Measurements from ENCODE around the gene DIP2A.
"Not testable (repeated sequence)": the region's sequence is repeated elsewhere in the genome, so short reads cannot be mapped to it uniquely, and the experiment has no call there.

The DIP2A gene

GRCh38 chr21:46459024-46459355 is 299 bp downstream of the DIP2A start:
- Histone ChIP-seq H3K27ac (ENCODE audit: insufficient read depth, low read length, poor library complexity, severe bottlenecking) (peak overlapping the region; percentile 73), H3K4me1 (ENCODE audit: control insufficient read depth, insufficient read depth, low read length, poor library complexity, severe bottlenecking) (peaks cover 17% of the 10 kb centered on the region), H3K36me3 (ENCODE audit: control insufficient read depth, insufficient read depth, low read length) (peaks cover 4% of the 10 kb centered on the region), H3K4me3 (ENCODE audit: insufficient read depth, low read depth, low read length, poor library complexity, severe bottlenecking) (peak overlapping the region; percentile 89), H3K27me3 (replicated peaks; ENCODE audit: control insufficient read depth, insufficient read depth, low read length, poor library complexity, severe bottlenecking) (no peaks in the 10 kb centered on the region), H3K9me3 (ENCODE audit: control insufficient read depth, low read length) (no peaks in the 10 kb centered on the region)
- DNase-seq, result no peak

- Histone ChIP-seq H3K27me3 (replicated peaks; ENCODE audit: control insufficient read depth, insufficient read depth, low read length, poor library complexity, severe bottlenecking) (no peaks in the 10 kb centered on the region), H3K27ac (ENCODE audit: insufficient read depth, low read length, poor library complexity, severe bottlenecking) (peak overlapping the region; percentile 73), H3K36me3 (ENCODE audit: control insufficient read depth, insufficient read depth, low read length) (peaks cover 4% of the 10 kb centered on the region), H3K9me3 (ENCODE audit: control insufficient read depth, low read length) (no peaks in the 10 kb centered on the region), H3K4me3 (ENCODE audit: insufficient read depth, low read depth, low read length, poor library complexity, severe bottlenecking) (peak overlapping the region; percentile 89), H3K4me1 (ENCODE audit: control insufficient read depth, insufficient read depth, low read length, poor library complexity, severe bottlenecking) (peaks cover 17% of the 10 kb centered on the region)
- DNase-seq, result no peak
Measured at GRCh38 chr21:46459356-46460112, 843 bp downstream of the DIP2A start.

GRCh38 chr21:46461909-46462308 is 3.2 kb downstream of the DIP2A start:
- Histone ChIP-seq H3K4me1 (ENCODE audit: control insufficient read depth, insufficient read depth, low read length, poor library complexity, severe bottlenecking) (peaks cover 17% of the 10 kb centered on the region), H3K36me3 (ENCODE audit: control insufficient read depth, insufficient read depth, low read length) (peaks cover 10% of the 10 kb centered on the region), H3K4me3 (ENCODE audit: insufficient read depth, low read depth, low read length, poor library complexity, severe bottlenecking) (no peak overlapping the region), H3K9me3 (ENCODE audit: control insufficient read depth, low read length) (no peaks in the 10 kb centered on the region), H3K27me3 (replicated peaks; ENCODE audit: control insufficient read depth, insufficient read depth, low read length, poor library complexity, severe bottlenecking) (no peaks in the 10 kb centered on the region), H3K27ac (ENCODE audit: insufficient read depth, low read length, poor library complexity, severe bottlenecking) (peak overlapping the region; percentile 27)
- DNase-seq, result no peak

- not testable (repeated sequence) for H3K4me1 ChIP-seq (ENCODE audit: control insufficient read depth, insufficient read depth, low read length, poor library complexity, severe bottlenecking); H3K9me3 ChIP-seq (ENCODE audit: control insufficient read depth, low read length); H3K27ac ChIP-seq (ENCODE audit: insufficient read depth, low read length, poor library complexity, severe bottlenecking); H3K27me3 ChIP-seq (replicated peaks; ENCODE audit: control insufficient read depth, insufficient read depth, low read length, poor library complexity, severe bottlenecking); H3K4me3 ChIP-seq (ENCODE audit: insufficient read depth, low read depth, low read length, poor library complexity, severe bottlenecking); DNase-seq
- H3K36me3 ChIP-seq (ENCODE audit: control insufficient read depth, insufficient read depth, low read length), result peaks cover 10% of the 10 kb centered on the region
Measured at GRCh38 chr21:46465153-46465552, 6.5 kb downstream of the DIP2A start.

GRCh38 chr21:46465651-46466050 is 7.0 kb downstream of the DIP2A start:
- H3K27me3 ChIP-seq (replicated peaks; ENCODE audit: control insufficient read depth, insufficient read depth, low read length, poor library complexity, severe bottlenecking), result no peaks in the 10 kb centered on the region
- DNase-seq, result no peak
- peaks cover 10% of the 10 kb centered on the region for H3K36me3 ChIP-seq (ENCODE audit: control insufficient read depth, insufficient read depth, low read length)
- H3K27ac ChIP-seq (ENCODE audit: insufficient read depth, low read length, poor library complexity, severe bottlenecking), result no peak overlapping the region
- no peaks in the 10 kb centered on the region for H3K4me1 ChIP-seq (ENCODE audit: control insufficient read depth, insufficient read depth, low read length, poor library complexity, severe bottlenecking)
- no peaks in the 10 kb centered on the region for H3K9me3 ChIP-seq (ENCODE audit: control insufficient read depth, low read length)
- H3K4me3 ChIP-seq (ENCODE audit: insufficient read depth, low read depth, low read length, poor library complexity, severe bottlenecking), result no peak overlapping the region

GRCh38 chr21:46468108-46468774 is 9.6 kb downstream of the DIP2A start:
- no peaks in the 10 kb centered on the region for H3K4me1 ChIP-seq (ENCODE audit: control insufficient read depth, insufficient read depth, low read length, poor library complexity, severe bottlenecking)

GRCh38 chr21:46469275-46469674 is 10.6 kb downstream of the DIP2A start:
- H3K9me3 ChIP-seq (ENCODE audit: control insufficient read depth, low read length), result no peaks in the 10 kb centered on the region
- no peak overlapping the region for H3K27ac ChIP-seq (ENCODE audit: insufficient read depth, low read length, poor library complexity, severe bottlenecking)
- no peaks in the 10 kb centered on the region for H3K27me3 ChIP-seq (replicated peaks; ENCODE audit: control insufficient read depth, insufficient read depth, low read length, poor library complexity, severe bottlenecking)
- H3K4me3 ChIP-seq (ENCODE audit: insufficient read depth, low read depth, low read length, poor library complexity, severe bottlenecking), result no peak overlapping the region
- peaks cover 6% of the 10 kb centered on the region for H3K36me3 ChIP-seq (ENCODE audit: control insufficient read depth, insufficient read depth, low read length)
- no peaks in the 10 kb centered on the region for H3K4me1 ChIP-seq (ENCODE audit: control insufficient read depth, insufficient read depth, low read length, poor library complexity, severe bottlenecking)
- no peak for DNase-seq

More at GRCh38 chr21:46468108-46468774, 9.6 kb downstream of the DIP2A start:
- no peak overlapping the region for H3K27ac ChIP-seq (ENCODE audit: insufficient read depth, low read length, poor library complexity, severe bottlenecking)
- DNase-seq, result no peak
- no peaks in the 10 kb centered on the region for H3K9me3 ChIP-seq (ENCODE audit: control insufficient read depth, low read length)
- H3K27me3 ChIP-seq (replicated peaks; ENCODE audit: control insufficient read depth, insufficient read depth, low read length, poor library complexity, severe bottlenecking), result no peaks in the 10 kb centered on the region
- no peak overlapping the region for H3K4me3 ChIP-seq (ENCODE audit: insufficient read depth, low read depth, low read length, poor library complexity, severe bottlenecking)
- peaks cover 8% of the 10 kb centered on the region for H3K36me3 ChIP-seq (ENCODE audit: control insufficient read depth, insufficient read depth, low read length)

GRCh38 chr21:46471514-46471913 is 12.8 kb downstream of the DIP2A start:
- Histone ChIP-seq H3K4me3 (ENCODE audit: insufficient read depth, low read depth, low read length, poor library complexity, severe bottlenecking) (no peak overlapping the region), H3K27me3 (replicated peaks; ENCODE audit: control insufficient read depth, insufficient read depth, low read length, poor library complexity, severe bottlenecking) (no peaks in the 10 kb centered on the region), H3K36me3 (ENCODE audit: control insufficient read depth, insufficient read depth, low read length) (no peaks in the 10 kb centered on the region), H3K4me1 (ENCODE audit: control insufficient read depth, insufficient read depth, low read length, poor library complexity, severe bottlenecking) (no peaks in the 10 kb centered on the region), H3K27ac (ENCODE audit: insufficient read depth, low read length, poor library complexity, severe bottlenecking) (no peak overlapping the region), H3K9me3 (ENCODE audit: control insufficient read depth, low read length) (no peaks in the 10 kb centered on the region)
- no peak for DNase-seq

- no peak overlapping the region for H3K4me3 ChIP-seq (ENCODE audit: insufficient read depth, low read depth, low read length, poor library complexity, severe bottlenecking)
- no peaks in the 10 kb centered on the region for H3K36me3 ChIP-seq (ENCODE audit: control insufficient read depth, insufficient read depth, low read length)
- no peak overlapping the region for H3K27ac ChIP-seq (ENCODE audit: insufficient read depth, low read length, poor library complexity, severe bottlenecking)
- H3K9me3 ChIP-seq (ENCODE audit: control insufficient read depth, low read length), result no peaks in the 10 kb centered on the region
- no peaks in the 10 kb centered on the region for H3K27me3 ChIP-seq (replicated peaks; ENCODE audit: control insufficient read depth, insufficient read depth, low read length, poor library complexity, severe bottlenecking)
- no peaks in the 10 kb centered on the region for H3K4me1 ChIP-seq (ENCODE audit: control insufficient read depth, insufficient read depth, low read length, poor library complexity, severe bottlenecking)
- no peak for DNase-seq
Measured at GRCh38 chr21:46472246-46472645, 13.6 kb downstream of the DIP2A start.

GRCh38 chr21:46474382-46474781 is 15.7 kb downstream of the DIP2A start:
- no peaks in the 10 kb centered on the region for H3K36me3 ChIP-seq (ENCODE audit: control insufficient read depth, insufficient read depth, low read length)
- no peak overlapping the region for H3K27ac ChIP-seq (ENCODE audit: insufficient read depth, low read length, poor library complexity, severe bottlenecking)
- H3K4me1 ChIP-seq (ENCODE audit: control insufficient read depth, insufficient read depth, low read length, poor library complexity, severe bottlenecking), result no peaks in the 10 kb centered on the region
- H3K4me3 ChIP-seq (ENCODE audit: insufficient read depth, low read depth, low read length, poor library complexity, severe bottlenecking), result no peak overlapping the region
- H3K27me3 ChIP-seq (replicated peaks; ENCODE audit: control insufficient read depth, insufficient read depth, low read length, poor library complexity, severe bottlenecking), result no peaks in the 10 kb centered on the region
- no peaks in the 10 kb centered on the region for H3K9me3 ChIP-seq (ENCODE audit: control insufficient read depth, low read length)
- DNase-seq, result no peak

Measured in effector memory CD4-positive, alpha-beta T cell (primary cell).